H1 (cell line): ENCODE data around the gene AMZ1.

Source experiments
- CEBPB ChIP-seq: IDR thresholded peaks from 2 replicates; pipeline ENCODE4 v1.6.1; 2012; ENCODE audit warnings: low read depth, low read length
- CTCF ChIP-seq, 3 experiments: IDR thresholded peaks; 1 replicate in 2 of 3; 2 replicates in 1 of 3; pipeline versions ENCODE4 v1.5.1 to v1.6.1; 2011; ENCODE audit warnings: low read length in 3 of 3, mild to moderate bottlenecking in 3 of 3, inconsistent platforms in 2 of 3, low read depth in 1 of 3, moderate library complexity in 1 of 3; ENCODE audit not compliant: insufficient read depth in 1 of 3; ENCODE audit errors: control extremely low read depth in 1 of 3
- EGR1 ChIP-seq: IDR thresholded peaks from 2 replicates; pipeline ENCODE4 v1.6.1; 2011; ENCODE audit warnings: low read depth, low read length, borderline replicate concordance
- EP300 ChIP-seq, 2 experiments: IDR thresholded peaks; 1 replicate in 1 of 2; 2 replicates in 1 of 2; pipeline ENCODE4 v1.6.1; 2011 to 2012; ENCODE audit warnings: low read depth in 2 of 2, low read length in 2 of 2, mild to moderate bottlenecking in 2 of 2, borderline replicate concordance in 1 of 2, inconsistent platforms in 1 of 2, moderate library complexity in 1 of 2
- EZH2 ChIP-seq: fragments of 200-600 bp; sonication (generic); IDR thresholded peaks from 2 replicates; pipeline ENCODE4 v1.7.1; 2012; ENCODE audit warnings: low read depth, mild to moderate bottlenecking, moderate library complexity, low read length, inconsistent platforms; ENCODE audit not compliant: severe bottlenecking
- KDM4A ChIP-seq: IDR thresholded peaks from one replicate; pipeline ENCODE4 v1.7.1; 2012; ENCODE audit warnings: low read depth, mild to moderate bottlenecking, moderate library complexity, low read length, inconsistent platforms; ENCODE audit not compliant: severe bottlenecking
- POLR2A ChIP-seq, 2 experiments: IDR thresholded peaks; 1 replicate in 1 of 2; 2 replicates in 1 of 2; pipeline ENCODE4 v1.6.1; 2011; ENCODE audit warnings: low read depth in 2 of 2, low read length in 2 of 2, mild to moderate bottlenecking in 2 of 2; ENCODE audit errors: control extremely low read depth in 1 of 2
- POLR2AphosphoS5 ChIP-seq: IDR thresholded peaks from 2 replicates; pipeline ENCODE4 v1.6.1; 2011; ENCODE audit warnings: low read depth, low read length
- POU5F1 ChIP-seq: IDR thresholded peaks from 2 replicates; pipeline ENCODE4 v1.6.1; 2011; ENCODE audit warnings: low read depth, mild to moderate bottlenecking, low read length, moderate library complexity
- RFX5 ChIP-seq: IDR thresholded peaks from 2 replicates; pipeline ENCODE4 v1.6.1; 2011; ENCODE audit warnings: low read depth, low read length, improper control_type of control experiment, borderline replicate concordance
- SP2 ChIP-seq: IDR thresholded peaks from 2 replicates; pipeline ENCODE4 v1.6.1; 2012; ENCODE audit warnings: mild to moderate bottlenecking, low read length, inconsistent platforms
- SUZ12 ChIP-seq: fragments of 200-600 bp; sonication (generic); IDR thresholded peaks from 2 replicates; pipeline ENCODE4 v1.6.1; 2012; ENCODE audit warnings: mild to moderate bottlenecking, inconsistent platforms, low read length, moderate library complexity, mixed read lengths

DNA sequence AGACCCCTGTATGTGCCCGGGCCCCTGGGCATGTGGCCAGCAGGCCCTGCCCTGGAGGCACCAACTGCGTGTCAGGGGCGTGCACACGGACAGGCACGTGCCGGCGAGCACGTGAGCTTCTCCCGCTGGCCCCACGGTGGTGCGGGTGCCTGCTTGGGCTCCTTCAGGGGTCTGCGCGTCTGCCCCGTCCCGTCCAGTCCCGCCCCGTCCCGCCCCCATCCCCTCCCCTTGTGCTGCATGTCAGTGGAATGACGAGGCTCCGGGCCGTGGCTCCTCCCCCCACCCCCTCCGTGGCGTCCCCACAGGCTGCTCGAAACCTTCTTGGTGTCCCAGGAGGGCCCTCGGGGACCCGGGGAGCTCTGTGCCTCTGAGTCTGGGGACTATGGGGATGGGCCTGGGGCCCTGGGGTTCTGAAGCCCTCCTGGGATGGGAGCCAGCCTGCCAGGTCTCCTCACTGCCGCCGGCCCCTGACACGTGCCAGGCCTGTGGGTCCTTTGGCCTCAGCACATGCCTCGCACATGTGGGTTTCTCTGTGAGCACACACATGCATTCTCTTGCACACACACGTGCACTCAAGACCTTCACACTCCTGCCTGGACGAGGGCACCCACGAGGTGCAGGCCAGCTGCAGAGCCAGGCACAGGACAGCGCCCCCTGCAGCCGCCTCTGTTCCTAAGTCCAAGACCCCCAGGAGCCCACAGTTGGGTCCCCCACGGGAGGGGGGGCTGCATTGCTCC is 27.5 kb upstream of the AMZ1 start:
- TF ChIP-seq CTCF (IDR thresholded peaks at IDR 0.05; ENCODE audit: control extremely low read depth in 1 of 3, insufficient read depth in 1 of 3, low read depth in 1 of 3, low read length in 3 of 3) (peak in 2 of 3 experiments; percentile 50 to 60; a peak in 3 of 4 replicates), CEBPB (no peak), EZH2 (no peak), EGR1 (no peak), EP300 (IDR thresholded peaks at IDR 0.05; ENCODE audit: borderline replicate concordance in 1 of 2, low read depth in 2 of 2, low read length in 2 of 2) (no peak), KDM4A (no peak), POLR2AphosphoS5 (no peak; the same call in 1 of the 2 replicates), RFX5 (no peak), SP2 (no peak), SUZ12 (no peak), POU5F1 (no peak), POLR2A (IDR thresholded peaks at IDR 0.05; ENCODE audit: control extremely low read depth in 1 of 2, low read depth in 2 of 2, low read length in 2 of 2) (no peak)
